ENCODE results near the gene FOXS1. TPM values are rescaled to one million over a fixed set of nuclear protein-coding genes. Genes with fewer than 3 reads are reported as not detected.

The FOXS1 gene
- polyA plus RNA-seq, 4 donors, result 1.0 to 1.2 TPM; not detected in 2

GRCh38 chr20:31859266-31859997, 14.0 kb upstream of the FOXS1 start:
- Histone ChIP-seq H3K4me1 (ENCODE audit: control insufficient read depth in 3 of 3, insufficient read depth in 2 of 3, low read depth in 1 of 3, low read length in 2 of 3) (peaks cover 0 to 26% (median 0%) of the 10 kb centered on the region in 3 donors), H3K4me3 (ENCODE audit: low read depth in 1 of 3, low read length in 3 of 3) (no peak overlapping the region), H3K27ac (ENCODE audit: low read depth in 1 of 3, low read length in 2 of 3) (no peak overlapping the region), H3K27me3 (ENCODE audit: control insufficient read depth in 3 of 3, insufficient read depth in 3 of 3, low read length in 3 of 3) (peaks cover 0 to 12% (median 4%) of the 10 kb centered on the region in 3 donors), H3K9me3 (ENCODE audit: control insufficient read depth in 2 of 2, insufficient read depth in 1 of 2, low read depth in 1 of 2, low read length in 1 of 2) (no peaks in the 10 kb centered on the region), H3K36me3 (ENCODE audit: control insufficient read depth in 3 of 3, insufficient read depth in 2 of 3, low read depth in 1 of 3, low read length in 3 of 3) (peaks cover 0 to 11% (median 0%) of the 10 kb centered on the region in 3 donors)
- DNase-seq (no peak), FAIRE-seq (no peak)
- 91 to 96% (median 91%) methylated on average over 5 of the region's 5 CpGs for WGBS, 3 donors

- H3K4me3 ChIP-seq (ENCODE audit: low read depth in 1 of 3, low read length in 3 of 3), result no peak overlapping the region
- DNase-seq, result no peak
- no peaks in the 10 kb centered on the region for H3K9me3 ChIP-seq (ENCODE audit: control insufficient read depth in 2 of 2, insufficient read depth in 1 of 2, low read depth in 1 of 2, low read length in 1 of 2)
- H3K27me3 ChIP-seq (ENCODE audit: control insufficient read depth in 3 of 3, insufficient read depth in 3 of 3, low read length in 3 of 3), result peaks cover 0 to 12% (median 4%) of the 10 kb centered on the region in 3 donors
- H3K4me1 ChIP-seq (ENCODE audit: control insufficient read depth in 3 of 3, insufficient read depth in 2 of 3, low read depth in 1 of 3, low read length in 2 of 3), result peaks cover 0 to 26% (median 0%) of the 10 kb centered on the region in 3 donors
- FAIRE-seq, result no peak
- H3K36me3 ChIP-seq (ENCODE audit: control insufficient read depth in 3 of 3, insufficient read depth in 2 of 3, low read depth in 1 of 3, low read length in 3 of 3), result peaks cover 0 to 5% (median 0%) of the 10 kb centered on the region in 3 donors
- no peak overlapping the region for H3K27ac ChIP-seq (ENCODE audit: low read depth in 1 of 3, low read length in 2 of 3)
- WGBS, 3 donors, result 13 to 20% (median 18%) methylated on average over 3 of the region's 3 CpGs
Observed at GRCh38 chr20:31858760-31859083, 13.3 kb upstream of the FOXS1 start.

GRCh38 chr20:31857861-31858759, 12.7 kb upstream of the FOXS1 start:
- peaks cover 0 to 26% (median 0%) of the 10 kb centered on the region in 3 donors for H3K4me1 ChIP-seq (ENCODE audit: control insufficient read depth in 3 of 3, insufficient read depth in 2 of 3, low read depth in 1 of 3, low read length in 2 of 3)
- 55 to 64% (median 62%) methylated on average over 15 of the region's 15 CpGs for WGBS, 3 donors
- FAIRE-seq (no peak), DNase-seq (peak in 1 of 2 donors; percentile 28)
- no peak overlapping the region for H3K4me3 ChIP-seq (ENCODE audit: low read depth in 1 of 3, low read length in 3 of 3)
- H3K27me3 ChIP-seq (ENCODE audit: control insufficient read depth in 3 of 3, insufficient read depth in 3 of 3, low read length in 3 of 3), result peaks cover 0 to 12% (median 4%) of the 10 kb centered on the region in 3 donors
- no peak overlapping the region for H3K27ac ChIP-seq (ENCODE audit: low read depth in 1 of 3, low read length in 2 of 3)
- no peaks in the 10 kb centered on the region for H3K36me3 ChIP-seq (ENCODE audit: control insufficient read depth in 3 of 3, insufficient read depth in 2 of 3, low read depth in 1 of 3, low read length in 3 of 3)
- H3K9me3 ChIP-seq (ENCODE audit: control insufficient read depth in 2 of 2, insufficient read depth in 1 of 2, low read depth in 1 of 2, low read length in 1 of 2), result no peaks in the 10 kb centered on the region

GRCh38 chr20:31856516-31856915, 11.1 kb upstream of the FOXS1 start:
- FAIRE-seq (no peak), DNase-seq (no peak)
- Histone ChIP-seq H3K4me1 (ENCODE audit: control insufficient read depth in 3 of 3, insufficient read depth in 2 of 3, low read depth in 1 of 3, low read length in 2 of 3) (peaks cover 0 to 19% (median 0%) of the 10 kb centered on the region in 3 donors), H3K27me3 (ENCODE audit: control insufficient read depth in 3 of 3, insufficient read depth in 3 of 3, low read length in 3 of 3) (peaks cover 0 to 12% (median 4%) of the 10 kb centered on the region in 3 donors), H3K4me3 (ENCODE audit: low read depth in 1 of 3, low read length in 3 of 3) (no peak overlapping the region), H3K27ac (ENCODE audit: low read depth in 1 of 3, low read length in 2 of 3) (no peak overlapping the region), H3K9me3 (ENCODE audit: control insufficient read depth in 2 of 2, insufficient read depth in 1 of 2, low read depth in 1 of 2, low read length in 1 of 2) (no peaks in the 10 kb centered on the region), H3K36me3 (ENCODE audit: control insufficient read depth in 3 of 3, insufficient read depth in 2 of 3, low read depth in 1 of 3, low read length in 3 of 3) (no peaks in the 10 kb centered on the region)
- WGBS, 3 donors, result 68 to 84% (median 73%) methylated on average over 3 of the region's 3 CpGs

GRCh38 chr20:31853481-31853880, 8.1 kb upstream of the FOXS1 start:
- no peak for FAIRE-seq
- Histone ChIP-seq H3K36me3 (ENCODE audit: control insufficient read depth in 3 of 3, insufficient read depth in 2 of 3, low read depth in 1 of 3, low read length in 3 of 3) (no peaks in the 10 kb centered on the region), H3K27me3 (ENCODE audit: control insufficient read depth in 3 of 3, insufficient read depth in 3 of 3, low read length in 3 of 3) (peaks cover 0 to 23% (median 5%) of the 10 kb centered on the region in 3 donors), H3K4me1 (ENCODE audit: control insufficient read depth in 3 of 3, insufficient read depth in 2 of 3, low read depth in 1 of 3, low read length in 2 of 3) (peaks cover 0 to 10% (median 0%) of the 10 kb centered on the region in 3 donors), H3K27ac (ENCODE audit: low read depth in 1 of 3, low read length in 2 of 3) (no peak overlapping the region), H3K4me3 (ENCODE audit: low read depth in 1 of 3, low read length in 3 of 3) (no peak overlapping the region), H3K9me3 (ENCODE audit: control insufficient read depth in 2 of 2, insufficient read depth in 1 of 2, low read depth in 1 of 2, low read length in 1 of 2) (no peaks in the 10 kb centered on the region)
- WGBS, 3 donors, result 61 to 82% (median 70%) methylated on average over 7 of the region's 7 CpGs
- no peak for DNase-seq

- Histone ChIP-seq H3K4me3 (ENCODE audit: low read depth in 1 of 3, low read length in 3 of 3) (no peak overlapping the region), H3K36me3 (ENCODE audit: control insufficient read depth in 3 of 3, insufficient read depth in 2 of 3, low read depth in 1 of 3, low read length in 3 of 3) (no peaks in the 10 kb centered on the region), H3K27ac (ENCODE audit: low read depth in 1 of 3, low read length in 2 of 3) (no peak overlapping the region), H3K4me1 (ENCODE audit: control insufficient read depth in 3 of 3, insufficient read depth in 2 of 3, low read depth in 1 of 3, low read length in 2 of 3) (no peaks in the 10 kb centered on the region), H3K27me3 (ENCODE audit: control insufficient read depth in 3 of 3, insufficient read depth in 3 of 3, low read length in 3 of 3) (peaks cover 0 to 25% (median 3%) of the 10 kb centered on the region in 3 donors), H3K9me3 (ENCODE audit: control insufficient read depth in 2 of 2, insufficient read depth in 1 of 2, low read depth in 1 of 2, low read length in 1 of 2) (no peaks in the 10 kb centered on the region)
- WGBS, 3 donors, result 64 to 70% (median 65%) methylated on average over 11 of the region's 11 CpGs
- DNase-seq, result no peak
- no peak for FAIRE-seq
Observed at GRCh38 chr20:31851240-31851955, 6.0 kb upstream of the FOXS1 start.

- Histone ChIP-seq H3K4me3 (ENCODE audit: low read depth in 1 of 3, low read length in 3 of 3) (no peak overlapping the region), H3K4me1 (ENCODE audit: control insufficient read depth in 3 of 3, insufficient read depth in 2 of 3, low read depth in 1 of 3, low read length in 2 of 3) (no peaks in the 10 kb centered on the region), H3K27ac (ENCODE audit: low read depth in 1 of 3, low read length in 2 of 3) (no peak overlapping the region), H3K27me3 (ENCODE audit: control insufficient read depth in 3 of 3, insufficient read depth in 3 of 3, low read length in 3 of 3) (peaks cover 0 to 25% (median 3%) of the 10 kb centered on the region in 3 donors), H3K36me3 (ENCODE audit: control insufficient read depth in 3 of 3, insufficient read depth in 2 of 3, low read depth in 1 of 3, low read length in 3 of 3) (no peaks in the 10 kb centered on the region), H3K9me3 (ENCODE audit: control insufficient read depth in 2 of 2, insufficient read depth in 1 of 2, low read depth in 1 of 2, low read length in 1 of 2) (no peaks in the 10 kb centered on the region)
- FAIRE-seq (no peak), DNase-seq (peak in 1 of 2 donors; percentile 69)
- 13 to 32% (median 15%) methylated on average over 44 to 45 of the region's 45 CpGs for WGBS, 3 donors
Observed at GRCh38 chr20:31849306-31849930, 4.0 kb upstream of the FOXS1 start.
